Ishikawa (cell line): Measurements from ENCODE around the gene EMILIN2.

Experiments
- CEBPB ChIP-seq: IDR thresholded peaks from 2 replicates; pipeline ENCODE4 v1.6.1; 2012
- CREB1 ChIP-seq: IDR thresholded peaks from 2 replicates; pipeline ENCODE4 v1.6.1; 2012; ENCODE audit warnings: low read depth
- EGR1 ChIP-seq: IDR thresholded peaks from 2 replicates; pipeline ENCODE4 v1.6.1; 2012
- EP300 ChIP-seq: IDR thresholded peaks from 2 replicates; pipeline ENCODE4 v1.6.1; 2012; ENCODE audit warnings: borderline replicate concordance
- FOXM1 ChIP-seq: IDR thresholded peaks from 2 replicates; pipeline ENCODE4 v1.6.1; 2012; ENCODE audit warnings: low read depth, borderline replicate concordance
- MAX ChIP-seq: IDR thresholded peaks from 2 replicates; pipeline ENCODE4 v1.6.1; 2012
- NFIC ChIP-seq: IDR thresholded peaks from 2 replicates; pipeline ENCODE4 v1.6.1; 2012
- RAD21 ChIP-seq: IDR thresholded peaks from 2 replicates; pipeline ENCODE4 v1.6.1; 2012; ENCODE audit warnings: low read depth
- REST ChIP-seq: IDR thresholded peaks from 2 replicates; pipeline ENCODE4 v1.6.1; 2012; ENCODE audit warnings: low read depth, mild to moderate bottlenecking
- TAF1 ChIP-seq: IDR thresholded peaks from 2 replicates; pipeline ENCODE4 v1.6.1; 2012; ENCODE audit warnings: low read depth, mild to moderate bottlenecking
- TCF12 ChIP-seq: IDR thresholded peaks from 2 replicates; pipeline ENCODE4 v1.6.1; 2012; ENCODE audit warnings: low read depth
- TEAD4 ChIP-seq: IDR thresholded peaks from 2 replicates; pipeline ENCODE4 v1.6.1; 2012
- USF1 ChIP-seq: IDR thresholded peaks from 2 replicates; pipeline ENCODE4 v1.6.1; 2012
- YY1 ChIP-seq: IDR thresholded peaks from 2 replicates; pipeline ENCODE4 v1.6.1; 2012; ENCODE audit warnings: low read depth
- ZBTB7A ChIP-seq: IDR thresholded peaks from 2 replicates; pipeline ENCODE4 v1.6.1; 2012; ENCODE audit warnings: low read depth

The EMILIN2 gene

GRCh38 chr18:2857491-2858131 lies 10.8 kb downstream of the EMILIN2 start:
- TF ChIP-seq CEBPB (peak; percentile 66; the same call in 1 of the 2 replicates), RAD21 (no peak)

GRCh38 chr18:2869207-2869606 lies 22.4 kb downstream of the EMILIN2 start:
- TF ChIP-seq CEBPB (no peak), USF1 (no peak), EGR1 (no peak), YY1 (no peak), CREB1 (no peak), TCF12 (no peak), RAD21 (no peak), FOXM1 (no peak), TEAD4 (no peak), REST (no peak)

GRCh38 chr18:2871111-2871720 lies 24.4 kb downstream of the EMILIN2 start:
- TF ChIP-seq EGR1 (no peak), TCF12 (no peak), MAX (no peak), YY1 (no peak), NFIC (no peak), CREB1 (no peak), RAD21 (no peak), EP300 (no peak), FOXM1 (no peak)

GRCh38 chr18:2872095-2872494 lies 25.3 kb downstream of the EMILIN2 start:
- no peak for TF ChIP-seq TEAD4
- no peak for TF ChIP-seq CREB1
- TF ChIP-seq EP300, result no peak
- no peak for TF ChIP-seq CEBPB
- no peak for TF ChIP-seq EGR1
- no peak for TF ChIP-seq RAD21
- TF ChIP-seq TCF12, result no peak
- no peak for TF ChIP-seq FOXM1
- TF ChIP-seq NFIC, result no peak
- no peak for TF ChIP-seq USF1
- TF ChIP-seq YY1, result no peak
- no peak for TF ChIP-seq TAF1
- TF ChIP-seq REST, result no peak
- TF ChIP-seq ZBTB7A, result no peak
- TF ChIP-seq MAX, result no peak

GRCh38 chr18:2874765-2875164 lies 28.0 kb downstream of the EMILIN2 start:
- TF ChIP-seq TAF1, result no peak
- no peak for TF ChIP-seq REST
- no peak for TF ChIP-seq TCF12
- no peak for TF ChIP-seq CEBPB
- TF ChIP-seq USF1, result no peak
- TF ChIP-seq RAD21, result no peak
